Endodermal cell (in vitro differentiated cells): ENCODE data around the gene ASAP2. TPM values are rescaled to one million over a fixed set of nuclear protein-coding genes. Genes with fewer than 3 reads are reported as not detected.

Source experiments
- DNase-seq: peaks from one replicate; pipeline ENCODE4 v3.0.0-alpha.2; 2017
- H3K27ac ChIP-seq: 2 replicates; pipeline ENCODE4 v1.5.1; 2013; ENCODE audit warnings: mild to moderate bottlenecking, low read depth, low read length, moderate library complexity
- H3K27me3 ChIP-seq: 2 replicates; pipeline ENCODE4 v1.6.1; 2013; ENCODE audit warnings: mild to moderate bottlenecking, low read length, moderate library complexity; ENCODE audit not compliant: insufficient read depth, control insufficient read depth, poor library complexity, severe bottlenecking
- H3K36me3 ChIP-seq: 2 replicates; pipeline ENCODE4 v1.7.0; 2013; ENCODE audit warnings: mild to moderate bottlenecking, low read length, moderate library complexity; ENCODE audit not compliant: control insufficient read depth, insufficient read depth
- H3K4me1 ChIP-seq: one replicate; pipeline ENCODE4 v1.7.0; 2013; ENCODE audit warnings: low read length; ENCODE audit not compliant: control insufficient read depth, insufficient read depth
- H3K4me3 ChIP-seq: 2 replicates; pipeline ENCODE4 v1.5.1; 2013; ENCODE audit warnings: mild to moderate bottlenecking, low read length, moderate library complexity
- H3K9ac ChIP-seq: 2 replicates; pipeline ENCODE4 v1.6.1; 2013; ENCODE audit warnings: mild to moderate bottlenecking, low read length, moderate library complexity; ENCODE audit not compliant: poor library complexity, severe bottlenecking; ENCODE audit errors: extremely low read depth
- H3K9me3 ChIP-seq: 2 replicates; pipeline ENCODE4 v1.6.1; 2013; ENCODE audit warnings: mild to moderate bottlenecking, low read length, moderate library complexity; ENCODE audit not compliant: control insufficient read depth
- H3K27ac Mint-ChIP-seq: 2 replicates; pipeline ENCODE4 v1.8.0; 2020; ENCODE audit warnings: mixed read lengths
- H3K27me3 Mint-ChIP-seq: 2 replicates; pipeline ENCODE4 v1.8.0; 2021; ENCODE audit warnings: mild to moderate bottlenecking, mixed read lengths; ENCODE audit not compliant: insufficient read depth
- H3K36me3 Mint-ChIP-seq: 2 replicates; pipeline ENCODE4 v1.8.0; 2020; ENCODE audit warnings: low read depth, mixed read lengths
- H3K4me1 Mint-ChIP-seq: 2 replicates; pipeline ENCODE4 v1.8.0; 2020; ENCODE audit warnings: mixed read lengths
- H3K4me3 Mint-ChIP-seq: 2 replicates; pipeline ENCODE4 v1.8.0; 2020; ENCODE audit warnings: mild to moderate bottlenecking, moderate library complexity, mixed read lengths
- H3K9me3 Mint-ChIP-seq: 2 replicates; pipeline ENCODE4 v1.8.0; 2020; ENCODE audit warnings: mild to moderate bottlenecking, mixed read lengths
- WGBS, 2 experiments: methylation state at CpG; one replicate each; pipeline versions ENCODE4 v1.1.5 to v1.1.7; 2013; ENCODE audit warnings: missing lambda C conversion rate in 2 of 2, mixed read lengths in 1 of 2; ENCODE audit not compliant: insufficient coverage in 1 of 2, insufficient read length in 1 of 2; 5-methylcytosine and 5-hydroxymethylcytosine counted together
- total RNA-seq, 2 donors: library from RNA; stranded (reverse); fragmentation: NEBNext Ultra II Directional in 1 of 2; extraction: Animal tissue kit (Norgen Biotek cat#: 25700) in 1 of 2; gene quantifications; 2 replicates in 1 of 2; 3 replicates in 1 of 2; pipeline ENCODE4 v1.2.1, GENCODE V29; 2021
- TF ChIP-seq, protein P1 (sequence below): fragments of 200-600 bp; sonication (generic); conservative IDR thresholded peaks from 2 replicates; pipeline ENCODE4 v1.5.0; 2021; ENCODE audit warnings: antibody characterized with exemption, mild to moderate bottlenecking

ASAP2 gene
- total RNA-seq, 2 donors from 2014 or later, result 11.8 to 20.4 TPM

- no peak overlapping the region for H3K27ac ChIP-seq
- no peaks in the 10 kb centered on the region for H3K27me3 ChIP-seq
- Mint-ChIP-seq H3K27ac (no peak overlapping the region), H3K27me3 (no peaks in the 10 kb centered on the region), H3K9me3 (no peaks in the 10 kb centered on the region), H3K4me1 (peaks cover 8% of the 10 kb centered on the region), H3K36me3 (no peaks in the 10 kb centered on the region), H3K4me3 (no peak overlapping the region)
- peaks cover 3% of the 10 kb centered on the region for H3K4me1 ChIP-seq
- TF ChIP-seq, protein P1, sequence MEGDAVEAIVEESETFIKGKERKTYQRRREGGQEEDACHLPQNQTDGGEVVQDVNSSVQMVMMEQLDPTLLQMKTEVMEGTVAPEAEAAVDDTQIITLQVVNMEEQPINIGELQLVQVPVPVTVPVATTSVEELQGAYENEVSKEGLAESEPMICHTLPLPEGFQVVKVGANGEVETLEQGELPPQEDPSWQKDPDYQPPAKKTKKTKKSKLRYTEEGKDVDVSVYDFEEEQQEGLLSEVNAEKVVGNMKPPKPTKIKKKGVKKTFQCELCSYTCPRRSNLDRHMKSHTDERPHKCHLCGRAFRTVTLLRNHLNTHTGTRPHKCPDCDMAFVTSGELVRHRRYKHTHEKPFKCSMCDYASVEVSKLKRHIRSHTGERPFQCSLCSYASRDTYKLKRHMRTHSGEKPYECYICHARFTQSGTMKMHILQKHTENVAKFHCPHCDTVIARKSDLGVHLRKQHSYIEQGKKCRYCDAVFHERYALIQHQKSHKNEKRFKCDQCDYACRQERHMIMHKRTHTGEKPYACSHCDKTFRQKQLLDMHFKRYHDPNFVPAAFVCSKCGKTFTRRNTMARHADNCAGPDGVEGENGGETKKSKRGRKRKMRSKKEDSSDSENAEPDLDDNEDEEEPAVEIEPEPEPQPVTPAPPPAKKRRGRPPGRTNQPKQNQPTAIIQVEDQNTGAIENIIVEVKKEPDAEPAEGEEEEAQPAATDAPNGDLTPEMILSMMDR, result no peak
- H3K9me3 ChIP-seq, result no peaks in the 10 kb centered on the region
- no peak overlapping the region for H3K9ac ChIP-seq
- 77 to 92% methylated on average over 5 to 8 of the region's 8 CpGs for WGBS, 2 experiments
- no peaks in the 10 kb centered on the region for H3K36me3 ChIP-seq
- DNase-seq, result no peak
- H3K4me3 ChIP-seq, result no peak overlapping the region
Measured at GRCh38 chr2:9280224-9280623, 73.6 kb downstream of the ASAP2 start.

GRCh38 chr2:9281145-9281544, 74.5 kb downstream of the ASAP2 start:
- H3K4me3 ChIP-seq, result no peak overlapping the region
- H3K27ac ChIP-seq, result no peak overlapping the region
- no peak for DNase-seq
- no peaks in the 10 kb centered on the region for H3K9me3 Mint-ChIP-seq
- H3K4me3 Mint-ChIP-seq, result no peak overlapping the region
- no peaks in the 10 kb centered on the region for H3K27me3 Mint-ChIP-seq
- peaks cover 3% of the 10 kb centered on the region for H3K4me1 ChIP-seq
- no peak overlapping the region for H3K27ac Mint-ChIP-seq
- H3K27me3 ChIP-seq, result no peaks in the 10 kb centered on the region
- no peaks in the 10 kb centered on the region for H3K36me3 Mint-ChIP-seq
- no peak overlapping the region for H3K9ac ChIP-seq
- 86 to 87% methylated on average over 5 to 7 of the region's 7 CpGs for WGBS, 2 experiments
- H3K4me1 Mint-ChIP-seq, result peaks cover 8% of the 10 kb centered on the region
- H3K9me3 ChIP-seq, result no peaks in the 10 kb centered on the region
- H3K36me3 ChIP-seq, result no peaks in the 10 kb centered on the region
- TF ChIP-seq, protein P1, result no peak

- Histone ChIP-seq H3K9ac (no peak overlapping the region), H3K4me1 (no peaks in the 10 kb centered on the region), H3K27me3 (no peaks in the 10 kb centered on the region), H3K4me3 (no peak overlapping the region), H3K36me3 (no peaks in the 10 kb centered on the region), H3K27ac (no peak overlapping the region), H3K9me3 (no peaks in the 10 kb centered on the region)
- TF ChIP-seq, protein P1, result no peak
- no peak overlapping the region for H3K4me3 Mint-ChIP-seq
- no peak overlapping the region for H3K27ac Mint-ChIP-seq
- peaks cover 9% of the 10 kb centered on the region for H3K4me1 Mint-ChIP-seq
- H3K9me3 Mint-ChIP-seq, result no peaks in the 10 kb centered on the region
- 91 to 94% methylated on average over 12 to 13 of the region's 13 CpGs for WGBS, 2 experiments
- DNase-seq, result no peak
- peaks cover 3% of the 10 kb centered on the region for H3K27me3 Mint-ChIP-seq
- no peaks in the 10 kb centered on the region for H3K36me3 Mint-ChIP-seq
Measured at GRCh38 chr2:9282128-9283112, 75.8 kb downstream of the ASAP2 start.
